ENCODE measurements around the gene KLK11.

GRCh38 chr19:51025809-51026553 lies 435 bp downstream of the KLK11 start:
- no peak for TF ChIP-seq CTCF (IDR thresholded peaks at IDR 0.05)
- no peak for TF ChIP-seq POLR2A (IDR thresholded peaks at IDR 0.05)
